Smooth muscle cell (in vitro differentiated cells): ENCODE results near the gene JADE3. TPM values are rescaled to one million over a fixed set of nuclear protein-coding genes. Genes with fewer than 3 reads are reported as not detected.

Experiments used
- DNase-seq: peaks from one replicate; lab custom pipeline; 2025; ENCODE audit not compliant: unreplicated experiment; lab: John Stamatoyannopoulos, UW
- H2AFZ ChIP-seq: fragments of 200-600 bp; sonication (generic); 2 replicates; pipeline ENCODE4 v1.6.0; 2016; ENCODE audit warnings: antibody characterized with exemption, low read depth, mild to moderate bottlenecking
- H3F3A ChIP-seq: fragments of 200-600 bp; sonication (generic); 2 replicates; pipeline ENCODE4 v1.6.0; 2017; ENCODE audit warnings: antibody characterized with exemption, low read depth
- H3K27ac ChIP-seq: fragments of 200-600 bp; sonication (generic); 2 replicates; pipeline ENCODE4 v1.5.1; 2016; ENCODE audit warnings: low read depth, mild to moderate bottlenecking
- H3K27me3 ChIP-seq: fragments of 200-600 bp; sonication (generic); 2 replicates; pipeline ENCODE4 v1.6.1; 2016; ENCODE audit warnings: low read depth, mild to moderate bottlenecking
- H3K36me3 ChIP-seq: fragments of 200-600 bp; sonication (generic); 2 replicates; pipeline ENCODE4 v1.5.1; 2016; ENCODE audit warnings: low read depth
- H3K4me1 ChIP-seq: fragments of 200-600 bp; sonication (generic); 2 replicates; pipeline ENCODE4 v1.5.1; 2016; ENCODE audit warnings: low read depth
- H3K4me2 ChIP-seq: fragments of 200-600 bp; sonication (generic); 2 replicates; pipeline ENCODE4 v1.6.0; 2016; ENCODE audit warnings: mild to moderate bottlenecking
- H3K4me3 ChIP-seq: fragments of 200-600 bp; sonication (generic); 2 replicates; pipeline ENCODE4 v1.5.1; 2016; ENCODE audit warnings: mild to moderate bottlenecking
- H3K79me2 ChIP-seq: fragments of 200-600 bp; sonication (generic); 2 replicates; pipeline ENCODE4 v1.6.0; 2016; ENCODE audit warnings: low read depth, mild to moderate bottlenecking
- H3K9ac ChIP-seq: fragments of 200-600 bp; sonication (generic); 2 replicates; pipeline ENCODE4 v1.6.0; 2016; ENCODE audit warnings: low read depth
- H3K9me3 ChIP-seq: fragments of 200-600 bp; sonication (generic); replicated peaks from 2 replicates; pipeline ENCODE4 v1.5.1; 2016; ENCODE audit warnings: low read depth
- H4K20me1 ChIP-seq: fragments of 200-600 bp; sonication (generic); 2 replicates; pipeline ENCODE4 v1.6.0; 2016; ENCODE audit warnings: low read depth
- WGBS: methylation state at CpG from one replicate; pipeline ENCODE4 v1.1.7; 2016; ENCODE audit warnings: low lambda C conversion rate; 5-methylcytosine and 5-hydroxymethylcytosine counted together
- polyA plus RNA-seq: library from polyadenylated mRNA; unstranded; fragments of >200 nt; fragmentation: Nextera tagmentation; extraction: Ambion mirVana; gene quantifications from 2 replicates; pipeline ENCODE4 v1.2.1, GENCODE V29; 2016
- total RNA-seq: library from RNA; depleted of rRNA; stranded (reverse); fragments of >200 nt; gene quantifications from 2 replicates; pipeline ENCODE4 v1.2.3, GENCODE V29; 2014
- TF ChIP-seq, protein P1 (sequence below): fragments of 200-600 bp; sonication (generic); IDR thresholded peaks from 2 replicates; pipeline ENCODE4 v1.5.1; 2017; ENCODE audit warnings: borderline replicate concordance, mild to moderate bottlenecking, antibody characterized with exemption; ENCODE audit not compliant: insufficient read depth, poor library complexity, severe bottlenecking

Gene JADE3
- total and polyA plus RNA-seq, 2 experiments from 2014 or later: 2.0 to 6.7 TPM

DNA sequence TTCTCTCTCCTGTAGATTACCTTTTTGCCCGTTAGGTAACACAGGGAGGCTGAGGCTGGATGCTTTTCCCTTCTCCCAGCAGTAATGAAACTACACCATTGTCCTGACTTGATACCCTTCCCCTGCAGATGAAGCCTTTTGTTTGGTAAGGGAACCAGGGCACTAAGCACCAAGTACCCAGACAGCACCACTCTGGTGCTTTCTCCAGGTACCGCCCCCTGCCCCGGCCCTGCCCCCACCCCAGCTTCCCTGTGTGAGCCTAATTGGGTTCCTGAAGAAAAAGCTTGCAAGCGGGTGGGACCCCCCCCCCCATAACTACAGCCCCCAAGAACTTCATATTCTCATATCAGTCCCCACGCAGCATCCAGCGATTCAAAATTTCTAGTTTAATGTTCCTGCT is 79.8 kb downstream of the JADE3 start:
- Histone ChIP-seq H3K9me3 (no peaks in the 10 kb centered on the region), H3K9ac (no peak overlapping the region), H3K27me3 (no peaks in the 10 kb centered on the region), H3K4me1 (peaks cover 8% of the 10 kb centered on the region), H3K79me2 (no peaks in the 10 kb centered on the region), H3K4me2 (no peak overlapping the region), H3F3A (no peaks in the 10 kb centered on the region), H2AFZ (no peak overlapping the region), H3K27ac (no peak overlapping the region), H3K4me3 (no peak overlapping the region), H3K36me3 (no peaks in the 10 kb centered on the region), H4K20me1 (no peaks in the 10 kb centered on the region)
- TF ChIP-seq, protein P1, sequence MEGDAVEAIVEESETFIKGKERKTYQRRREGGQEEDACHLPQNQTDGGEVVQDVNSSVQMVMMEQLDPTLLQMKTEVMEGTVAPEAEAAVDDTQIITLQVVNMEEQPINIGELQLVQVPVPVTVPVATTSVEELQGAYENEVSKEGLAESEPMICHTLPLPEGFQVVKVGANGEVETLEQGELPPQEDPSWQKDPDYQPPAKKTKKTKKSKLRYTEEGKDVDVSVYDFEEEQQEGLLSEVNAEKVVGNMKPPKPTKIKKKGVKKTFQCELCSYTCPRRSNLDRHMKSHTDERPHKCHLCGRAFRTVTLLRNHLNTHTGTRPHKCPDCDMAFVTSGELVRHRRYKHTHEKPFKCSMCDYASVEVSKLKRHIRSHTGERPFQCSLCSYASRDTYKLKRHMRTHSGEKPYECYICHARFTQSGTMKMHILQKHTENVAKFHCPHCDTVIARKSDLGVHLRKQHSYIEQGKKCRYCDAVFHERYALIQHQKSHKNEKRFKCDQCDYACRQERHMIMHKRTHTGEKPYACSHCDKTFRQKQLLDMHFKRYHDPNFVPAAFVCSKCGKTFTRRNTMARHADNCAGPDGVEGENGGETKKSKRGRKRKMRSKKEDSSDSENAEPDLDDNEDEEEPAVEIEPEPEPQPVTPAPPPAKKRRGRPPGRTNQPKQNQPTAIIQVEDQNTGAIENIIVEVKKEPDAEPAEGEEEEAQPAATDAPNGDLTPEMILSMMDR: no peak
- 86% methylated on average over 6 of the region's 6 CpGs for WGBS
- no peak for DNase-seq

DNA sequence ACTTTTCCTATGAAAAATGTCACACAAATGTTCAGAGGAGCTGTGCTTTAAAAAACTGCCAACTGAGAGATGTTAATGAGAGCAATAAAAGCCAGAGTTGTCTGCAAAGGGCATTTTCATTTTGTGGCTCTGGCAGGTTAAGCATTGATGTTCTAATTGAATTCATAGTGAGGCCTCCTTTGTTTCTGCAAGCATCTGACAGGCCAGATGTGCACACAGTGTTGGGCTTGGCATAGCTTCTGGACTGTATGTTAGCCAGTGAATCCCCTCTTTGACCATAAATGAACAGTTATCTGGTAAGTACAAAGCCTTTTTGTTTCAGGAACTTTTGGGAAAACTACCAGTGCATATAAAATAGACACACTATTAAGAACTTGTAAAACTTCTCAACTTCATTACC is 81.9 kb downstream of the JADE3 start:
- no peak overlapping the region for H3K4me2 ChIP-seq
- H3F3A ChIP-seq: no peaks in the 10 kb centered on the region
- H3K36me3 ChIP-seq: peaks cover 3% of the 10 kb centered on the region
- H3K9me3 ChIP-seq: no peaks in the 10 kb centered on the region
- no peak overlapping the region for H3K4me3 ChIP-seq
- no peak overlapping the region for H2AFZ ChIP-seq
- H3K4me1 ChIP-seq: peaks cover 8% of the 10 kb centered on the region
- no peak overlapping the region for H3K9ac ChIP-seq
- H3K79me2 ChIP-seq: no peaks in the 10 kb centered on the region
- no peaks in the 10 kb centered on the region for H3K27me3 ChIP-seq
- no peak for DNase-seq
- H3K27ac ChIP-seq: no peak overlapping the region
- TF ChIP-seq, protein P1: no peak
- no peaks in the 10 kb centered on the region for H4K20me1 ChIP-seq

GRCh38 chrX:47012131-47012530 is 99.9 kb downstream of the JADE3 start:
- no peaks in the 10 kb centered on the region for H3K27me3 ChIP-seq
- no peak overlapping the region for H3K27ac ChIP-seq
- no peaks in the 10 kb centered on the region for H3K79me2 ChIP-seq
- no peaks in the 10 kb centered on the region for H4K20me1 ChIP-seq
- H3K4me2 ChIP-seq: no peak overlapping the region
- 89% methylated on average over 4 of the region's 4 CpGs for WGBS
- H3K4me3 ChIP-seq: no peak overlapping the region
- H2AFZ ChIP-seq: no peak overlapping the region
- TF ChIP-seq, protein P1: no peak
- H3K9me3 ChIP-seq: no peaks in the 10 kb centered on the region
- no peaks in the 10 kb centered on the region for H3F3A ChIP-seq
- no peak overlapping the region for H3K9ac ChIP-seq
- H3K4me1 ChIP-seq: no peaks in the 10 kb centered on the region
- no peak for DNase-seq
- H3K36me3 ChIP-seq: no peaks in the 10 kb centered on the region

GRCh38 chrX:47026198-47026597 is 114.0 kb downstream of the JADE3 start:
- no peak overlapping the region for H2AFZ ChIP-seq
- H3K79me2 ChIP-seq: no peaks in the 10 kb centered on the region
- H3K4me3 ChIP-seq: no peak overlapping the region
- no peak for DNase-seq
- no peaks in the 10 kb centered on the region for H4K20me1 ChIP-seq
- no peak overlapping the region for H3K9ac ChIP-seq
- H3K27ac ChIP-seq: no peak overlapping the region
- no peaks in the 10 kb centered on the region for H3F3A ChIP-seq
- no peaks in the 10 kb centered on the region for H3K4me1 ChIP-seq
- H3K27me3 ChIP-seq: no peaks in the 10 kb centered on the region
- H3K36me3 ChIP-seq: no peaks in the 10 kb centered on the region
- no peak overlapping the region for H3K4me2 ChIP-seq
- TF ChIP-seq, protein P1: no peak
- H3K9me3 ChIP-seq: no peaks in the 10 kb centered on the region
